ENCODE results near the gene GALNTL6. TPM values are rescaled to one million over a fixed set of nuclear protein-coding genes. Genes with fewer than 3 reads are reported as not detected.

Gene GALNTL6
- total and polyA plus RNA-seq, 2 experiments from 2014 or later: 0.38 to 0.40 TPM

GRCh38 chr4:172256820-172257219 is 443.6 kb downstream of the GALNTL6 start (continued):
- TF ChIP-seq REST (IDR thresholded peaks at IDR 0.05; ENCODE audit: unreplicated experiment): no peak
- TF ChIP-seq ZNF331 (CRISPR knock-in tag; IDR thresholded peaks at IDR 0.05; ENCODE audit: low read depth): no peak
- no peak for TF ChIP-seq NANOG (IDR thresholded peaks at IDR 0.05; ENCODE audit: borderline replicate concordance)
- TF ChIP-seq ETS1 (IDR thresholded peaks at IDR 0.05): no peak
- no peak for TF ChIP-seq ZNF114 (CRISPR knock-in tag; IDR thresholded peaks at IDR 0.05)
- TF ChIP-seq EZH2phosphoT487 (IDR thresholded peaks at IDR 0.05; ENCODE audit: unreplicated experiment): no peak
- no peak for TF ChIP-seq POLR2AphosphoS5 (IDR thresholded peaks at IDR 0.05; ENCODE audit: low read depth)
- no peak for TF ChIP-seq CREB1 (CRISPR knock-in tag; IDR thresholded peaks at IDR 0.05; ENCODE audit: low read depth)
- no peak for TF ChIP-seq EZH2 (IDR thresholded peaks at IDR 0.05; ENCODE audit: low read depth, unreplicated experiment)
- TF ChIP-seq STAT1 (IDR thresholded peaks at IDR 0.05; ENCODE audit: unreplicated experiment): no peak

- Histone ChIP-seq H3K36me3 (ENCODE audit: insufficient read depth) (no peaks in the 10 kb centered on the region), H3K27me3 (ENCODE audit: insufficient read depth) (no peaks in the 10 kb centered on the region), H3K79me2 (replicated peaks; ENCODE audit: insufficient read depth) (no peaks in the 10 kb centered on the region), H3K27ac (ENCODE audit: low read depth) (no peak overlapping the region), H2AFZ (no peak overlapping the region), H4K20me1 (replicated peaks; ENCODE audit: insufficient read depth) (no peaks in the 10 kb centered on the region), H3K4me1 (ENCODE audit: insufficient read depth) (no peaks in the 10 kb centered on the region), H3K4me3 (no peak overlapping the region), H3K9me2 (ENCODE audit: insufficient read depth) (no peaks in the 10 kb centered on the region), H3K4me2 (no peak overlapping the region), H3F3A (replicated peaks; ENCODE audit: low read depth) (no peaks in the 10 kb centered on the region)
- DNase-seq (ENCODE audit: low spot score) (no peak), ATAC-seq (no peak)
- Mint-ChIP-seq H3K4me3 (no peak overlapping the region), H3K9me3 (no peaks in the 10 kb centered on the region), H3K4me1 (no peaks in the 10 kb centered on the region), H3K27ac (no peak overlapping the region), H3K27me3 (ENCODE audit: insufficient read depth, low read depth, poor library complexity) (no peaks in the 10 kb centered on the region), H3K36me3 (ENCODE audit: low read depth) (no peaks in the 10 kb centered on the region)
- no peak for TF ChIP-seq POLR2AphosphoS5 (IDR thresholded peaks at IDR 0.05; ENCODE audit: low read depth)
- no peak for TF ChIP-seq CTCF (conservative IDR thresholded peaks at IDR 0.05; ENCODE audit: low read depth in 2 of 2)
- no peak for TF ChIP-seq STAT1 (IDR thresholded peaks at IDR 0.05; ENCODE audit: unreplicated experiment)
- TF ChIP-seq REST (IDR thresholded peaks at IDR 0.05; ENCODE audit: unreplicated experiment): no peak
Measured at GRCh38 chr4:172270397-172270796, 457.2 kb downstream of the GALNTL6 start.
